K562 (cell line): Measurements from ENCODE around the gene JPT1. TPM values are rescaled to one million over a fixed set of nuclear protein-coding genes. Genes with fewer than 3 reads are reported as not detected.

ENCODE experiments used
- ADNP ChIP-seq: fragments of 200-800 bp; sonication (Bioruptor generic); IDR thresholded peaks from 2 replicates; pipeline ENCODE4 v1.6.1; 2016; ENCODE audit warnings: missing genetic modification characterization, missing compliant biosample characterization
- ARHGAP35 ChIP-seq: fragments of 450-650 bp; IDR thresholded peaks from 2 replicates; pipeline ENCODE4 v1.6.1; 2018; ENCODE audit not compliant: partially characterized antibody
- BRF1 ChIP-seq: IDR thresholded peaks from 3 replicates; pipeline ENCODE4 v1.6.1; 2011; ENCODE audit warnings: borderline replicate concordance, mild to moderate bottlenecking; ENCODE audit not compliant: insufficient read length; ENCODE audit errors: extremely low read depth
- FOXJ3 ChIP-seq: sonication (generic); formaldehyde crosslinking; IDR thresholded peaks from 2 replicates; pipeline ENCODE4 v1.4.0; 2020; ENCODE audit warnings: mild to moderate bottlenecking, missing genetic modification reagents
- IFI16 ChIP-seq: fragments of 250-450 bp; sonication (Bioruptor Pico); IDR thresholded peaks from 2 replicates; pipeline ENCODE4 v2.1.2; 2022; ENCODE audit warnings: mild to moderate bottlenecking, inconsistent platforms
- ILF3 ChIP-seq: fragments of 450-650 bp; IDR thresholded peaks from 2 replicates; pipeline ENCODE4 v1.6.1; 2018; ENCODE audit warnings: antibody characterized with exemption, mild to moderate bottlenecking, moderate library complexity, borderline replicate concordance
- NR1H2 ChIP-seq: sonication (generic); formaldehyde crosslinking; IDR thresholded peaks from 2 replicates; pipeline ENCODE4 v1.4.0; 2020; ENCODE audit warnings: mild to moderate bottlenecking, missing genetic modification reagents
- PRPF4 ChIP-seq: fragments of 200-400 bp; formaldehyde crosslinking; IDR thresholded peaks from one replicate; pipeline ENCODE4 v1.6.1; 2017; ENCODE audit warnings: low read length, low read depth, mild to moderate bottlenecking; ENCODE audit not compliant: insufficient read depth, poor library complexity, severe bottlenecking
- RNF2 ChIP-seq: sonication (generic); IDR thresholded peaks from 2 replicates; pipeline ENCODE4 v1.6.1; 2016
- THRAP3 ChIP-seq: fragments of 450-650 bp; IDR thresholded peaks from 2 replicates; pipeline ENCODE4 v1.6.1; 2016; ENCODE audit warnings: mild to moderate bottlenecking, inconsistent platforms, borderline replicate concordance
- YY1 ChIP-seq, 3 experiments: IDR thresholded peaks; 2 replicates each; pipeline ENCODE4 v1.6.1; 2011; ENCODE audit warnings: low read length in 2 of 3, mild to moderate bottlenecking in 2 of 3, moderate library complexity in 2 of 3, borderline replicate concordance in 1 of 3, control low read depth in 1 of 3, low read depth in 1 of 3; ENCODE audit not compliant: insufficient read depth in 3 of 3, insufficient replicate concordance in 2 of 3, control insufficient read depth in 1 of 3, insufficient read length in 1 of 3; ENCODE audit errors: extremely low read depth in 1 of 3
- ZFPM2 ChIP-seq: fragments of 250-450 bp; sonication (Bioruptor Pico); IDR thresholded peaks from 2 replicates; pipeline ENCODE4 v1.5.1; 2022; ENCODE audit warnings: mild to moderate bottlenecking
- ZFX ChIP-seq: sonication (generic); formaldehyde crosslinking; IDR thresholded peaks from 2 replicates; pipeline ENCODE4 v1.8.0; 2022; ENCODE audit warnings: mild to moderate bottlenecking, missing genetic modification reagents, moderate library complexity
- ZNF311 ChIP-seq: fragments of 250-450 bp; sonication (Bioruptor Pico); IDR thresholded peaks from 2 replicates; pipeline ENCODE4 v1.4.0; 2020; ENCODE audit warnings: mild to moderate bottlenecking, moderate library complexity
- ZNF586 ChIP-seq: fragments of 450-650 bp; formaldehyde crosslinking; conservative IDR thresholded peaks from 2 replicates; pipeline ENCODE4 v1.4.0; 2020; ENCODE audit warnings: mild to moderate bottlenecking, moderate library complexity
- ZNF79 ChIP-seq: fragments of 250-450 bp; sonication (Bioruptor Pico); IDR thresholded peaks from 2 replicates; pipeline ENCODE4 v1.4.0; 2020; ENCODE audit warnings: low read depth, mild to moderate bottlenecking, moderate library complexity
- polyA plus RNA-seq, 8 experiments: library from polyadenylated mRNA; depleted of rRNA in 4 of 8; stranded (reverse) in 5 of 8; unstranded in 3 of 8; fragments of >200 nt; fragmentation: Nextera tagmentation in 2 of 8; fragmentation: Illumina TruSeq in 1 of 8; extraction: Ambion mirVana in 2 of 8; extraction: Trizol in 1 of 8; gene quantifications; 2 replicates each; pipeline versions ENCODE4 v1.2.1 to v1.2.3, GENCODE V29; 2011 to 2014; ENCODE audit warnings: inconsistent platforms in 1 of 8, missing spikeins in 1 of 8
- total RNA-seq, 7 experiments: library from RNA; depleted of rRNA in 6 of 7; stranded (reverse); fragments of >200 nt in 6 of 7; fragmentation: Illumina TruSeq in 2 of 7; extraction: Trizol in 2 of 7; gene quantifications; 2 replicates each; pipeline versions ENCODE4 v1.2.1 to v1.2.3, GENCODE V29; 2011 to 2021; ENCODE audit warnings: low replicate concordance in 1 of 7
- TF ChIP-seq, protein P1 (sequence below): fragments of 450-650 bp; formaldehyde crosslinking; IDR thresholded peaks from 2 replicates; pipeline ENCODE4 v1.4.0; 2022; ENCODE audit warnings: missing genetic modification characterization
- TF ChIP-seq, protein P2 (sequence below): fragments of 250-450 bp; sonication (Bioruptor Pico); IDR thresholded peaks from 2 replicates; pipeline ENCODE4 v1.5.0; 2021
- TF ChIP-seq, protein P3 (sequence below): fragments of 450-650 bp; formaldehyde crosslinking; IDR thresholded peaks from 2 replicates; pipeline ENCODE4 v1.4.0; 2020; ENCODE audit warnings: mild to moderate bottlenecking, moderate library complexity
- TF ChIP-seq, protein P4 (sequence below): fragments of 250-450 bp; sonication (Bioruptor Pico); IDR thresholded peaks from 2 replicates; pipeline ENCODE4 v1.4.0; 2020; ENCODE audit warnings: mild to moderate bottlenecking, moderate library complexity
- TF ChIP-seq, protein P5 (sequence below): fragments of 450-650 bp; formaldehyde crosslinking; IDR thresholded peaks from 2 replicates; pipeline ENCODE4 v1.4.0; 2022; ENCODE audit warnings: mild to moderate bottlenecking, moderate library complexity

JPT1 gene
- total and polyA plus RNA-seq, 9 of the 15 experiments (the other 6 are each of a cell fraction or from before 2014, with no cell fraction given) = 56.7 to 292 (median 144) TPM

DNA sequence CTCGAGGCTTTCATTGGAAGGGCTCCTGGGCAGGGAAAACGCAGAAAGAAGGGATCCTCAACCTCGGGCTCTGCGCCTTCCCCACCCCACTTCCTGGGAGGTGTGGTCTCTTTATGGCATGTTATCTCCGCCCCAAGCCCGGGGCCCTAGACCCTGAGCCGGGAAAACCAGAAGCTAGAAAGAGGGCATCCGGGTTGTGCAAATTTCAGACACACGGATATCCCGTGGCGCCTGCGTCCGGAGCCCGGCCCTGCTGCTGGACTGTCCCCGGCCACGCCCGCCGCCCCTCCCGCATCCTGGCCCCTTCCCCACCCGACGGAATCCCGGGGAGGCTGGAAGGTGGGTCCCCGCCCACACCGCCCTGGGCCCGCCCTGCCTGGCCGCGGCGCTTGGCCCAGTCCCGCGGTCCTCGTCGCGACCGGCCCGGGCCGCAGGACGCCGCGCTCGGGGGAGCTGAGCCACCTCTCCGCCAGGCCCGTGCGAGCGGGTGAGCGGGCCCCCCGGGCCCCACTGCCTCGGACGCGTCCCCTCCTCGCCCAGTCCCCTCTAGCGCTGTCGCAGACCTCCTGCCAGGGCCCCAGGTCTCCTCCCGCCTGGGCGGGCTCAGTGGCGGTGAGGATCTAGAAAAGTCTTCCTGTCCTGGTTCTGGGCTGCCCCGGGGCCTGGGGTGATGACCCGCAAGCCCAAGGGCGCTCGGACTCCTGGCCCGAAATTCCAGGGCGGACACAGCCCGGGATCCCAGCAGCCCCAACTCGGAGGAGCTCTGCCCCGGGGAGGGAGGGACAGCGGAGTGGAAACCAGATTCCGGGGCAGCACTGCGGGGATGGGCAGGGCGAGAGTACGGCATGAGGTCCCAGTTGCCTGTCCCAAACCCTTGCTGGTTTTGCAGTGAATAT, 66.5 kb downstream of the JPT1 start, which contains the start of gene SLC16A5 (continued):
- no peak for TF ChIP-seq ARHGAP35
- TF ChIP-seq PRPF4 = no peak
- peak in 1 of 3 experiments; percentile 39 for TF ChIP-seq YY1 (IDR thresholded peaks at IDR 0.05; ENCODE audit: borderline replicate concordance in 1 of 3, control insufficient read depth in 1 of 3, extremely low read depth in 1 of 3, insufficient read depth in 3 of 3, insufficient read length in 1 of 3, insufficient replicate concordance in 2 of 3, low read depth in 1 of 3, low read length in 2 of 3)
- no peak for TF ChIP-seq BRF1
- TF ChIP-seq ZFPM2 (CRISPR knock-in tag) = no peak
- TF ChIP-seq, protein P1, sequence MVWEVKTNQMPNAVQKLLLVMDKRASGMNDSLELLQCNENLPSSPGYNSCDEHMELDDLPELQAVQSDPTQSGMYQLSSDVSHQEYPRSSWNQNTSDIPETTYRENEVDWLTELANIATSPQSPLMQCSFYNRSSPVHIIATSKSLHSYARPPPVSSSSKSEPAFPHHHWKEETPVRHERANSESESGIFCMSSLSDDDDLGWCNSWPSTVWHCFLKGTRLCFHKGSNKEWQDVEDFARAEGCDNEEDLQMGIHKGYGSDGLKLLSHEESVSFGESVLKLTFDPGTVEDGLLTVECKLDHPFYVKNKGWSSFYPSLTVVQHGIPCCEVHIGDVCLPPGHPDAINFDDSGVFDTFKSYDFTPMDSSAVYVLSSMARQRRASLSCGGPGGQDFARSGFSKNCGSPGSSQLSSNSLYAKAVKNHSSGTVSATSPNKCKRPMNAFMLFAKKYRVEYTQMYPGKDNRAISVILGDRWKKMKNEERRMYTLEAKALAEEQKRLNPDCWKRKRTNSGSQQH = no peak
- peak; percentile 69; the same call in 1 of the 2 replicates for TF ChIP-seq ZNF311 (CRISPR knock-in tag)
- no peak for TF ChIP-seq THRAP3
- no peak for TF ChIP-seq FOXJ3
- TF ChIP-seq, protein P2, sequence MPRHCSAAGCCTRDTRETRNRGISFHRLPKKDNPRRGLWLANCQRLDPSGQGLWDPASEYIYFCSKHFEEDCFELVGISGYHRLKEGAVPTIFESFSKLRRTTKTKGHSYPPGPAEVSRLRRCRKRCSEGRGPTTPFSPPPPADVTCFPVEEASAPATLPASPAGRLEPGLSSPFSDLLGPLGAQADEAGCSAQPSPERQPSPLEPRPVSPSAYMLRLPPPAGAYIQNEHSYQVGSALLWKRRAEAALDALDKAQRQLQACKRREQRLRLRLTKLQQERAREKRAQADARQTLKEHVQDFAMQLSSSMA (CRISPR knock-in tag) = no peak
- peak; percentile 70 for TF ChIP-seq ZFX
- no peak for TF ChIP-seq RNF2
- TF ChIP-seq ADNP (tag) = no peak
- no peak for TF ChIP-seq ILF3
- TF ChIP-seq, protein P3, sequence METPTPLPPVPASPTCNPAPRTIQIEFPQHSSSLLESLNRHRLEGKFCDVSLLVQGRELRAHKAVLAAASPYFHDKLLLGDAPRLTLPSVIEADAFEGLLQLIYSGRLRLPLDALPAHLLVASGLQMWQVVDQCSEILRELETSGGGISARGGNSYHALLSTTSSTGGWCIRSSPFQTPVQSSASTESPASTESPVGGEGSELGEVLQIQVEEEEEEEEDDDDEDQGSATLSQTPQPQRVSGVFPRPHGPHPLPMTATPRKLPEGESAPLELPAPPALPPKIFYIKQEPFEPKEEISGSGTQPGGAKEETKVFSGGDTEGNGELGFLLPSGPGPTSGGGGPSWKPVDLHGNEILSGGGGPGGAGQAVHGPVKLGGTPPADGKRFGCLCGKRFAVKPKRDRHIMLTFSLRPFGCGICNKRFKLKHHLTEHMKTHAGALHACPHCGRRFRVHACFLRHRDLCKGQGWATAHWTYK = 0 out of 2 replicates have a peak, but pooled peaks have one; percentile 69
- no peak for TF ChIP-seq IFI16 (CRISPR knock-in tag)
- TF ChIP-seq, protein P4, sequence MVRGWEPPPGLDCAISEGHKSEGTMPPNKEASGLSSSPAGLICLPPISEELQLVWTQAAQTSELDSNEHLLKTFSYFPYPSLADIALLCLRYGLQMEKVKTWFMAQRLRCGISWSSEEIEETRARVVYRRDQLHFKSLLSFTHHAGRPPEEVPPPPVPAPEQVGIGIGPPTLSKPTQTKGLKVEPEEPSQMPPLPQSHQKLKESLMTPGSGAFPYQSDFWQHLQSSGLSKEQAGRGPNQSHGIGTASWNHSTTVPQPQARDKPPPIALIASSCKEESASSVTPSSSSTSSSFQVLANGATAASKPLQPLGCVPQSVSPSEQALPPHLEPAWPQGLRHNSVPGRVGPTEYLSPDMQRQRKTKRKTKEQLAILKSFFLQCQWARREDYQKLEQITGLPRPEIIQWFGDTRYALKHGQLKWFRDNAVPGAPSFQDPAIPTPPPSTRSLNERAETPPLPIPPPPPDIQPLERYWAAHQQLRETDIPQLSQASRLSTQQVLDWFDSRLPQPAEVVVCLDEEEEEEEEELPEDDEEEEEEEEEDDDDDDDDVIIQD = 0 out of 2 replicates have a peak, but pooled peaks have one; percentile 9
- TF ChIP-seq, protein P5, sequence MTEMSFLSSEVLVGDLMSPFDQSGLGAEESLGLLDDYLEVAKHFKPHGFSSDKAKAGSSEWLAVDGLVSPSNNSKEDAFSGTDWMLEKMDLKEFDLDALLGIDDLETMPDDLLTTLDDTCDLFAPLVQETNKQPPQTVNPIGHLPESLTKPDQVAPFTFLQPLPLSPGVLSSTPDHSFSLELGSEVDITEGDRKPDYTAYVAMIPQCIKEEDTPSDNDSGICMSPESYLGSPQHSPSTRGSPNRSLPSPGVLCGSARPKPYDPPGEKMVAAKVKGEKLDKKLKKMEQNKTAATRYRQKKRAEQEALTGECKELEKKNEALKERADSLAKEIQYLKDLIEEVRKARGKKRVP (CRISPR knock-in tag) = 0 out of 2 replicates have a peak, but pooled peaks have one; percentile 8
- TF ChIP-seq ZNF79 (CRISPR knock-in tag) = no peak
- TF ChIP-seq ZNF586 (CRISPR knock-in tag) = no peak
- TF ChIP-seq NR1H2 = no peak; the same call in 1 of the 2 replicates
